Panc1 (cell line): ENCODE results near the gene FRMD4A. TPM values are rescaled to one million over a fixed set of nuclear protein-coding genes. Genes with fewer than 3 reads are reported as not detected.

Experiments used
- ATAC-seq: fragments of 200-7000 bp; cut with Tn5 transposase; 2 replicates; pipeline ENCODE4 v1.9.1; 2020; ENCODE audit warnings: mild to moderate bottlenecking, moderate library complexity
- BruUV-seq: library from RNA; stranded (reverse); fragments of 400-500 nt; replicated peaks from 2 replicates; lab custom pipeline; 2021; lab: Mats Ljungman, UMichigan
- CTCF ChIA-PET: fragments of 300-600 bp; sonication (Branson Sonifier 250); formaldehyde crosslinking; loops from one replicate; lab custom pipeline; 2022; ENCODE audit warnings: antibody characterized with exemption; lab: Charles Lee
- POLR2A ChIA-PET: fragments of 300-600 bp; sonication (Branson Sonifier 250); formaldehyde crosslinking; loops from one replicate; lab custom pipeline; 2022; ENCODE audit warnings: antibody characterized with exemption; lab: Charles Lee
- DNase-seq: peaks from one replicate; pipeline ENCODE4 v3.0.0-alpha.2; 2010; ENCODE audit warnings: low read depth, low spot score
- H3K27ac ChIP-seq: 2 replicates; pipeline ENCODE4 v1.5.1; 2011; ENCODE audit warnings: mild to moderate bottlenecking, low read length, inconsistent platforms
- H3K27me3 ChIP-seq: fragments of 200-500 bp; sonication (Bioruptor generic); 2 replicates; pipeline ENCODE4 v1.6.0; 2014; ENCODE audit warnings: low read length, inconsistent platforms; ENCODE audit not compliant: control insufficient read depth, insufficient read depth
- H3K36me3 ChIP-seq: fragments of 200-500 bp; sonication (Bioruptor generic); 2 replicates; pipeline ENCODE4 v1.5.1; 2014; ENCODE audit warnings: inconsistent platforms, mild to moderate bottlenecking, low read length, moderate library complexity; ENCODE audit not compliant: control insufficient read depth, insufficient read depth
- H3K4me1 ChIP-seq: 2 replicates; pipeline ENCODE4 v1.5.1; 2011; ENCODE audit warnings: inconsistent platforms, mild to moderate bottlenecking, low read length, moderate library complexity; ENCODE audit not compliant: control insufficient read depth, insufficient read depth
- H3K4me3 ChIP-seq, 2 experiments: 2 replicates each; pipeline ENCODE4 v1.5.1; 2011 to 2012; ENCODE audit warnings: low read depth in 2 of 2, low read length in 2 of 2, mild to moderate bottlenecking in 2 of 2, inconsistent platforms in 1 of 2, moderate library complexity in 1 of 2
- H3K9me3 ChIP-seq: fragments of 200-500 bp; sonication (Bioruptor generic); 2 replicates; pipeline ENCODE4 v1.5.1; 2014; ENCODE audit warnings: low read depth, mild to moderate bottlenecking, inconsistent platforms, low read length, moderate library complexity; ENCODE audit not compliant: control insufficient read depth, insufficient read depth
- POLR2AphosphoS5 ChIP-seq: IDR thresholded peaks from 2 replicates; pipeline ENCODE4 v1.6.1; 2012; ENCODE audit warnings: mild to moderate bottlenecking, low read depth, low read length, moderate library complexity
- SIN3A ChIP-seq: IDR thresholded peaks from 2 replicates; pipeline ENCODE4 v1.6.1; 2012; ENCODE audit warnings: low read depth, mild to moderate bottlenecking, low read length, moderate library complexity, borderline replicate concordance; ENCODE audit not compliant: insufficient read depth
- TCF7L2 ChIP-seq: IDR thresholded peaks from 2 replicates; pipeline ENCODE4 v1.6.1; 2011; ENCODE audit warnings: mild to moderate bottlenecking, low read depth, low read length, inconsistent platforms
- in situ Hi-C: cut with HindIII; loops from 2 replicates; pipeline ENCODE4 v1.10.0; 2016; ENCODE audit warnings: low sequenced_read_pairs, low pct_unique_long_range_greater_than_20kb
- intact Hi-C: fragments of 100-400 bp; cut with micrococcal nuclease; formaldehyde crosslinking; loops from one replicate; pipeline ENCODE4 v1.10.0; 2022; ENCODE audit not compliant: unreplicated experiment
- total RNA-seq: library from RNA; stranded (reverse); gene quantifications from one replicate; pipeline ENCODE4 v1.2.1, GENCODE V29; 2021; ENCODE audit not compliant: unreplicated experiment
- TF ChIP-seq, protein P1 (sequence below): fragments of 450-650 bp; IDR thresholded peaks from 2 replicates; pipeline ENCODE4 v1.5.1; 2017; ENCODE audit warnings: mild to moderate bottlenecking
- TF ChIP-seq, protein P2 (sequence below), 2 experiments: IDR thresholded peaks; 2 replicates each; pipeline ENCODE4 v1.6.1; 2011 to 2012; ENCODE audit warnings: low read depth in 2 of 2, control low read depth in 1 of 2, low read length in 1 of 2, mild to moderate bottlenecking in 1 of 2, moderate library complexity in 1 of 2; ENCODE audit not compliant: insufficient read depth in 1 of 2

The FRMD4A gene
- total RNA-seq, 1 experiment from 2014 or later: 7.1 TPM

DNA sequence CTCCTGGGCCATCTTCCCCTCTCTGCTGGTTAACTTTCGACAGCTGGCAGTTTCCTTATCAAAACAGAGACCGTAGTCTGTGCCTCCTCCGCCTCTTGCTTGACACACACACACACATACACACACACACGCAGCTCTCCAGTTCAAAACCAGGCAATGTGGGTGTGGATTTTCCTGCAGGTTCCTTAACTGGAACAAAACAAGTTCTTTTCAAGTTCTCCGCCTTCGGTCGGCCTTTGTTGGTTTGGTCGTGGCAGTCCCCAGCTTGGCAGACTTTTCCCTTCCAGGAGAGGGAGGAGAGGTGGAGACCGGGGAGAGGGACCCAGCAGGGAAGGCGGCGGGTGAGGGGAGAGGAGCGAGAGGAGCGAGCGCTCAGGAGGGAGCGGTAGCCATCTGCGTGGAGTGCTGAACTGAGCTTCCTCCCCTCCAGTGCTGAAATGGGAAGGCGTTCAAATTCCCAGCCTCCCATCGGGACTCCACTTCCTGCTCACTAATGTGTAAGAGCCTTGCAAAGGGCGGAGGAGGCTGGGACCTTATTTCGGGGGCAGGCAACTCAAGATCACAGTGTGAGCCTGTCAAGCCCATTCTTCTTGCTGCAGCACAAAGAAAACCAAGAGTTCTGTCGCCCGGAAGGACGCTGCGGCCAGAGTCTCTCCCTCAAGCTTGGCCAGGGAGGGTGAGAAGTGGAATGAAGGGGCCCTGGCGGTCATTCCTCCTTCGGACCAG is 623.4 kb downstream of the FRMD4A start:
- intact Hi-C loops: no loop called here

DNA sequence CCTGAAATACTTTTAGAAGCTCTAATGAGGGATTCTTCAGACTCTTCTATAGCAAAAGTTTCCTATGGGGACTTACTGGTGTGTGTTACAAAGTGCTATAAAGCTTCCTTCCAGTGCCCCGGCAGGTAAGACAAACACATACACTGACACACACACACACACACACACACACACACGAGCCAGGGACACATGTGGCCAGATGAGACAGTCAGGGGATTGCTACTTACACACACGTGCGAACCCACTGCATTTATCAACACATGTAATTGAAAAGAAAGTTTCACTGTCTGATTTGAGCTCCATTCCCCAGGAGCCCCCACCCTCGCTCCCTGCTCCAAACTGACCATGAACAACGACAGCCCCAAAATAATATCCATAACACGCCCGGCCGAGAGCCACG is 624.1 kb downstream of the FRMD4A start:
- no peaks in the 10 kb centered on the region for H3K9me3 ChIP-seq
- no peaks in the 10 kb centered on the region for H3K36me3 ChIP-seq
- H3K27ac ChIP-seq: peak overlapping the region; percentile 76
- ChIA-PET POLR2A (interaction anchor here (0.7 kb wide), 1 partner anchor 479 kb away, joined by 4 read pairs; no protein-coding TSS in a partner anchor), CTCF (interaction anchor here (1.2 kb wide), 1 partner anchor 120 kb away, joined by 3 read pairs; the partner anchor contains the start of gene PRPF18)
- in situ Hi-C loops (no loop called here), intact Hi-C loops (no loop called here)
- TF ChIP-seq POLR2AphosphoS5 (no peak), TCF7L2 (no peak), SIN3A (no peak)
- TF ChIP-seq, protein P1, sequence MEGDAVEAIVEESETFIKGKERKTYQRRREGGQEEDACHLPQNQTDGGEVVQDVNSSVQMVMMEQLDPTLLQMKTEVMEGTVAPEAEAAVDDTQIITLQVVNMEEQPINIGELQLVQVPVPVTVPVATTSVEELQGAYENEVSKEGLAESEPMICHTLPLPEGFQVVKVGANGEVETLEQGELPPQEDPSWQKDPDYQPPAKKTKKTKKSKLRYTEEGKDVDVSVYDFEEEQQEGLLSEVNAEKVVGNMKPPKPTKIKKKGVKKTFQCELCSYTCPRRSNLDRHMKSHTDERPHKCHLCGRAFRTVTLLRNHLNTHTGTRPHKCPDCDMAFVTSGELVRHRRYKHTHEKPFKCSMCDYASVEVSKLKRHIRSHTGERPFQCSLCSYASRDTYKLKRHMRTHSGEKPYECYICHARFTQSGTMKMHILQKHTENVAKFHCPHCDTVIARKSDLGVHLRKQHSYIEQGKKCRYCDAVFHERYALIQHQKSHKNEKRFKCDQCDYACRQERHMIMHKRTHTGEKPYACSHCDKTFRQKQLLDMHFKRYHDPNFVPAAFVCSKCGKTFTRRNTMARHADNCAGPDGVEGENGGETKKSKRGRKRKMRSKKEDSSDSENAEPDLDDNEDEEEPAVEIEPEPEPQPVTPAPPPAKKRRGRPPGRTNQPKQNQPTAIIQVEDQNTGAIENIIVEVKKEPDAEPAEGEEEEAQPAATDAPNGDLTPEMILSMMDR: no peak
- TF ChIP-seq, protein P2, sequence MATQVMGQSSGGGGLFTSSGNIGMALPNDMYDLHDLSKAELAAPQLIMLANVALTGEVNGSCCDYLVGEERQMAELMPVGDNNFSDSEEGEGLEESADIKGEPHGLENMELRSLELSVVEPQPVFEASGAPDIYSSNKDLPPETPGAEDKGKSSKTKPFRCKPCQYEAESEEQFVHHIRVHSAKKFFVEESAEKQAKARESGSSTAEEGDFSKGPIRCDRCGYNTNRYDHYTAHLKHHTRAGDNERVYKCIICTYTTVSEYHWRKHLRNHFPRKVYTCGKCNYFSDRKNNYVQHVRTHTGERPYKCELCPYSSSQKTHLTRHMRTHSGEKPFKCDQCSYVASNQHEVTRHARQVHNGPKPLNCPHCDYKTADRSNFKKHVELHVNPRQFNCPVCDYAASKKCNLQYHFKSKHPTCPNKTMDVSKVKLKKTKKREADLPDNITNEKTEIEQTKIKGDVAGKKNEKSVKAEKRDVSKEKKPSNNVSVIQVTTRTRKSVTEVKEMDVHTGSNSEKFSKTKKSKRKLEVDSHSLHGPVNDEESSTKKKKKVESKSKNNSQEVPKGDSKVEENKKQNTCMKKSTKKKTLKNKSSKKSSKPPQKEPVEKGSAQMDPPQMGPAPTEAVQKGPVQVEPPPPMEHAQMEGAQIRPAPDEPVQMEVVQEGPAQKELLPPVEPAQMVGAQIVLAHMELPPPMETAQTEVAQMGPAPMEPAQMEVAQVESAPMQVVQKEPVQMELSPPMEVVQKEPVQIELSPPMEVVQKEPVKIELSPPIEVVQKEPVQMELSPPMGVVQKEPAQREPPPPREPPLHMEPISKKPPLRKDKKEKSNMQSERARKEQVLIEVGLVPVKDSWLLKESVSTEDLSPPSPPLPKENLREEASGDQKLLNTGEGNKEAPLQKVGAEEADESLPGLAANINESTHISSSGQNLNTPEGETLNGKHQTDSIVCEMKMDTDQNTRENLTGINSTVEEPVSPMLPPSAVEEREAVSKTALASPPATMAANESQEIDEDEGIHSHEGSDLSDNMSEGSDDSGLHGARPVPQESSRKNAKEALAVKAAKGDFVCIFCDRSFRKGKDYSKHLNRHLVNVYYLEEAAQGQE (IDR thresholded peaks at IDR 0.05; ENCODE audit: insufficient read depth in 1 of 2, low read depth in 2 of 2, low read length in 1 of 2): no peak
- no peaks in the 10 kb centered on the region for H3K27me3 ChIP-seq
- BruUV-seq: no TSS peak
- DNase-seq: no peak
- H3K4me3 ChIP-seq: peak overlapping the region; percentile 48 to 75
- H3K4me1 ChIP-seq: peaks cover 8% of the 10 kb centered on the region
- no peak for ATAC-seq

More for the DNA sequence above, 623.4 kb downstream of the FRMD4A start:
- no peak for DNase-seq
- TF ChIP-seq TCF7L2: peak; percentile 39; the same call in 1 of the 2 replicates
- TF ChIP-seq SIN3A: 0 out of 2 replicates have a peak, but pooled peaks have one; percentile 63
- TF ChIP-seq, protein P1: no peak
- TF ChIP-seq, protein P2 (IDR thresholded peaks at IDR 0.05; ENCODE audit: insufficient read depth in 1 of 2, low read depth in 2 of 2, low read length in 1 of 2): peak; percentile 67 to 77
- BruUV-seq: no TSS peak
- Histone ChIP-seq H3K36me3 (no peaks in the 10 kb centered on the region), H3K4me3 (peak overlapping the region; percentile 48 to 75), H3K27ac (peak overlapping the region; percentile 76), H3K27me3 (no peaks in the 10 kb centered on the region), H3K4me1 (peaks cover 8% of the 10 kb centered on the region), H3K9me3 (no peaks in the 10 kb centered on the region)
- CTCF ChIA-PET: interaction anchor here (1.2 kb wide), 1 partner anchor 121 kb away, joined by 3 read pairs; the partner anchor contains the start of gene PRPF18
- in situ Hi-C loops: no loop called here
- ATAC-seq: peak; percentile 89
- POLR2A ChIA-PET: no interaction called here
